ENCODE measurements around the gene RNF215.

The RNF215 gene

DNA sequence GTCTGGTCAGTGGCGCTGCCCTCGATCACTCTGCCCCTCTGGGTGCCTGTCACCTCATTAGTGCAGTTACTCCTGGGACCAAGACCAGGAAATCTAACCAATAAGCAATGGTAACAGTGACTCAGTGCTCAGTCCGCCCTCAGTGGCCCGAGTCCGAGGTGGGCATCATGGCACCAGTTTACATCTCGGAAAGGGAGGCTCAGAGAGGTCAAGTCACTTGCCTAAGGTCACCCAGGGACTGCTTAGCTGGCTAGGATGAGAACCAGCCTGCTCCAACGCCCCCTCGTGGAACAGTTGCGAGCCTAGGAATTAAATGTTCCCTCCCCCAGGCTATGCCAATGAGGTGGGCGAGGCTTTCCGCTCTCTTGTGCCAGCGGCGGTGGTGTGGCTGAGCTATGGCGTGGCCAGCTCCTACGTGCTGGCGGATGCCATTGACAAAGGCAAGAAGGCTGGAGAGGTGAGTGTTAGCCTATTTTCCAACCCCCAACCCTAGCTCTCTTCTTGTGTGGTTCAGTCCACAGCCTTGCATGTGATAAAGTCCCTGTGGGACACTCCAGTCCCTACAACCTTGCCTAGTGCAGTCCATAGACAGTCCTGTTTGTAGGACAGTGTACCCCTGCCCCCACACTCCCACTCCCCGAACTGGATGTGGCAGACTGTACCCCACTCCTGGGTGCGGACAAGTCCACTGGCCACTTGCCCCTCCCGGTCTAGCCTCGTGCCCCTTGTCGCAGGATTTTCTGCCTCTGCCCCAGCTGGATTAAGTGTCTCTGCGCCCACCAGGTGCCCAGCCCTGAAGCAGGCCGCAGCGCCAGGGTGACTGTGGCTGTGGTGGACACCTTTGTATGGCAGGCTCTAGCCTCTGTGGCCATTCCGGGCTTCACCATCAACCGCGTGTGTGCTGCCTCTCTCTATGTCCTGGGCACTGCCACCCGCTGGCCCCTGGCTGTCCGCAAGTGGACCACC lies 39.5 kb upstream of the RNF215 start:
- ChIA-PET POLR2A (interaction anchor here (1.0 to 5.9 kb wide), 5 partner anchors 10 to 39 kb away, joined by 3 to 85 read pairs (median 10); partner anchors contain the start of genes RNF215 and SEC14L2), CTCF (no interaction called here)
- DNase-seq (ENCODE audit: extremely low spot score): peak; percentile 86
- TF ChIP-seq HDGF (IDR thresholded peaks at IDR 0.05; ENCODE audit: borderline replicate concordance) (0 out of 2 replicates have a peak, but pooled peaks have one; percentile 59), SUZ12 (IDR thresholded peaks at IDR 0.05) (no peak)

GRCh38 chr22:30425616-30426387 lies 38.6 kb upstream of the RNF215 start, which contains the start of gene MTFP1:
MTFP1 (plus strand) TSS chr22:30425768; CDS start chr22:30425880, 112 bp downstream.
- ChIA-PET POLR2A (interaction anchor here (1.0 to 5.9 kb wide), 6 partner anchors 11 to 147 kb away, joined by 3 to 85 read pairs (median 7); partner anchors contain the start of gene SEC14L2), CTCF (interaction anchor here (0.9 kb wide), 1 partner anchor 320 kb away, joined by 3 read pairs; no protein-coding TSS in a partner anchor)
- peak; percentile 76 for DNase-seq (ENCODE audit: extremely low spot score)
- peak; percentile 88 for TF ChIP-seq L3MBTL2 (conservative IDR thresholded peaks at IDR 0.05)
- TF ChIP-seq LEF1 (IDR thresholded peaks at IDR 0.05; ENCODE audit: borderline replicate concordance): no peak
- TF ChIP-seq SUZ12 (IDR thresholded peaks at IDR 0.05): no peak
- TF ChIP-seq, protein P1, sequence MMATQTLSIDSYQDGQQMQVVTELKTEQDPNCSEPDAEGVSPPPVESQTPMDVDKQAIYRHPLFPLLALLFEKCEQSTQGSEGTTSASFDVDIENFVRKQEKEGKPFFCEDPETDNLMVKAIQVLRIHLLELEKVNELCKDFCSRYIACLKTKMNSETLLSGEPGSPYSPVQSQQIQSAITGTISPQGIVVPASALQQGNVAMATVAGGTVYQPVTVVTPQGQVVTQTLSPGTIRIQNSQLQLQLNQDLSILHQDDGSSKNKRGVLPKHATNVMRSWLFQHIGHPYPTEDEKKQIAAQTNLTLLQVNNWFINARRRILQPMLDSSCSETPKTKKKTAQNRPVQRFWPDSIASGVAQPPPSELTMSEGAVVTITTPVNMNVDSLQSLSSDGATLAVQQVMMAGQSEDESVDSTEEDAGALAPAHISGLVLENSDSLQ (IDR thresholded peaks at IDR 0.05): no peak
- TF ChIP-seq ELF4 (IDR thresholded peaks at IDR 0.05): no peak
- no peak for TF ChIP-seq ARNT (IDR thresholded peaks at IDR 0.05)
- TF ChIP-seq HDGF (IDR thresholded peaks at IDR 0.05; ENCODE audit: borderline replicate concordance): no peak
- no peak for TF ChIP-seq FOXK2 (IDR thresholded peaks at IDR 0.05)

DNA sequence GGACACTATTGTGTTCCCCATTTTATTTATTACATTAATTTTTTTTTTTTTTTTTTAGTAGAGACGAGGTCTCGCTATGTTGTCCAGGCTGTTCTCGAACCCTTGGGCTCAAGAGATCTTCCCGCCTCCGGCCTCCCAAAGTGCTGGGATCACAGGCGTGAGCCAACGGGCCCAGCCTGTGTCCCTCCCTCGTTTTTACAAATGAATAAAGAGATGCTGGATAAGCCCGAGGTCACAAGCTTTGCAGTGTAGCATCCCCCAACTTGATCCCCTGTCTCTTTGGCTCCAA lies 38.1 kb upstream of the RNF215 start:
- TF ChIP-seq BHLHE40 (IDR thresholded peaks at IDR 0.05; ENCODE audit: borderline replicate concordance) (no peak), SP1 (IDR thresholded peaks at IDR 0.05) (no peak), ARNT (IDR thresholded peaks at IDR 0.05) (no peak), FOXK2 (IDR thresholded peaks at IDR 0.05) (no peak), NFRKB (IDR thresholded peaks at IDR 0.05) (no peak), FOXM1 (IDR thresholded peaks at IDR 0.05; ENCODE audit: borderline replicate concordance) (no peak), ZNF384 (IDR thresholded peaks at IDR 0.05) (no peak), TARDBP (IDR thresholded peaks at IDR 0.05) (no peak), CTBP1 (IDR thresholded peaks at IDR 0.05; ENCODE audit: borderline replicate concordance) (no peak)
- TF ChIP-seq, protein P1 (IDR thresholded peaks at IDR 0.05): no peak
- ChIA-PET POLR2A (interaction anchor here (1.0 to 5.9 kb wide), 6 partner anchors 8 to 146 kb away, joined by 3 to 85 read pairs (median 9); partner anchors contain the start of gene SEC14L2), CTCF (interaction anchor here (0.8 to 1.7 kb wide), 3 partner anchors 8 to 321 kb away, joined by 3 to 5 read pairs (median 3); no protein-coding TSS in a partner anchor)
- DNase-seq (ENCODE audit: extremely low spot score): no peak

DNA sequence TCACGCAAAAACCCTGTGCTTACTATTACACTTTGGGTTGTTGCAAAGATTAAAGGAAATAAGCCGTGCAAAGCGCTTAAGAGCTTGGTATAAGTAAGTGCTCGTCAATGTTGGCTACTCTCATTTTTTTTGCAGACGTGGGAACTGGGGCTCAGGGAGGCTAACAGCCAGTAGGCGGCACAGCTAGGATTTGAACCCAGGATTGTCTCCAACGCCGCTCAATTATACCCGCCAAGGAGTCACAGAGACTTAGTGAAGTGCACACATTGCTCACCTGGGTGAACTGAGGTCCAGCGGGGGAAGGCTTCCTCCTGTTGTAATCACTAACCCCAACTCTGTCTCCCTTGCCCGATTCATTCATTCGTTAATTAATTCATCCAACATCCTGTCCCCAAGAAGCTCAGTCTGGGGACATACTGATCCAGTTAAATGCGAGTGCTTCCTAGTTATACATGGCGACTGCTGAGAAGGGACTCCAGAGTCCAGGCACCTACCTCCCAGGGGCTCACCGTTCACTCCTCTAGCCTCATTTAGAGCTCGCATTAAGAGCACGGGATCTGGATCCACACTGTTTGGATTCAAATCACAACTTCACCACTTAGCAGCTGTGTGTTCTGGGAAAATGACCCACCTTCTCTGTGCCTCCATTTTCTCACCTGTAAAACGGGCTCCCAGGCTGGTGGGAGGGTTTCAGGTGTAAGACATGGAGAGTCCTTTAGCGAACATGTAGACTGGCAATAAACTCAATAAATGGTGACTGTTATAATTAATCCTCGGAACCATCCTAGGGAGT lies 37.5 kb upstream of the RNF215 start:
- CTCF ChIA-PET: interaction anchor here (0.7 to 1.7 kb wide), 7 partner anchors 9 to 321 kb away, joined by 3 to 7 read pairs (median 3); partner anchors contain the start of genes CCDC157, SEC14L2 and SF3A1
- TF ChIP-seq TARDBP (IDR thresholded peaks at IDR 0.05) (no peak), ZNF384 (IDR thresholded peaks at IDR 0.05) (peak; percentile 68; the same call in 1 of the 2 replicates), FOXK2 (IDR thresholded peaks at IDR 0.05) (no peak)
- no peak for DNase-seq (ENCODE audit: extremely low spot score)
- POLR2A ChIA-PET: interaction anchor here (0.9 to 5.9 kb wide), 18 partner anchors 8 to 229 kb away, joined by 3 to 85 read pairs (median 8); partner anchors contain the start of genes CCDC157, RNF215, SEC14L2 and SF3A1

- peak; percentile 99 for DNase-seq (ENCODE audit: extremely low spot score)
- POLR2A ChIA-PET: interaction anchor here (0.6 to 5.9 kb wide), 22 partner anchors 9 to 228 kb away, joined by 3 to 85 read pairs (median 4); partner anchors contain the start of genes CCDC157, RNF215, SEC14L2 and SF3A1
- CTCF ChIA-PET: interaction anchor here (0.6 to 1.7 kb wide), 11 partner anchors 9 to 136 kb away, joined by 3 to 7 read pairs (median 3); partner anchors contain the start of genes CCDC157, SEC14L2 and SF3A1
- TF ChIP-seq ARNT (IDR thresholded peaks at IDR 0.05) (peak; percentile 99), LEF1 (IDR thresholded peaks at IDR 0.05; ENCODE audit: borderline replicate concordance) (no peak), L3MBTL2 (conservative IDR thresholded peaks at IDR 0.05) (peak; percentile 45), NFRKB (IDR thresholded peaks at IDR 0.05) (no peak), TARDBP (IDR thresholded peaks at IDR 0.05) (no peak), ZNF384 (IDR thresholded peaks at IDR 0.05) (no peak), FOXM1 (IDR thresholded peaks at IDR 0.05; ENCODE audit: borderline replicate concordance) (peak; percentile 85), SUZ12 (IDR thresholded peaks at IDR 0.05) (no peak), CTBP1 (IDR thresholded peaks at IDR 0.05; ENCODE audit: borderline replicate concordance) (no peak), HDGF (IDR thresholded peaks at IDR 0.05; ENCODE audit: borderline replicate concordance) (no peak), BHLHE40 (IDR thresholded peaks at IDR 0.05; ENCODE audit: borderline replicate concordance) (no peak), FOXA1 (IDR thresholded peaks at IDR 0.05) (no peak), SP1 (IDR thresholded peaks at IDR 0.05) (no peak), FOXK2 (IDR thresholded peaks at IDR 0.05) (no peak), ELF4 (IDR thresholded peaks at IDR 0.05) (no peak)
- TF ChIP-seq, protein P1 (IDR thresholded peaks at IDR 0.05): peak; percentile 47; the same call in 1 of the 2 replicates
These were observed 36.8 kb upstream of the RNF215 start for GRCh38 chr22:30423959-30424533.

Measured in HEK293T (cell line).